ENCODE results near the gene DLEC1.

DNA sequence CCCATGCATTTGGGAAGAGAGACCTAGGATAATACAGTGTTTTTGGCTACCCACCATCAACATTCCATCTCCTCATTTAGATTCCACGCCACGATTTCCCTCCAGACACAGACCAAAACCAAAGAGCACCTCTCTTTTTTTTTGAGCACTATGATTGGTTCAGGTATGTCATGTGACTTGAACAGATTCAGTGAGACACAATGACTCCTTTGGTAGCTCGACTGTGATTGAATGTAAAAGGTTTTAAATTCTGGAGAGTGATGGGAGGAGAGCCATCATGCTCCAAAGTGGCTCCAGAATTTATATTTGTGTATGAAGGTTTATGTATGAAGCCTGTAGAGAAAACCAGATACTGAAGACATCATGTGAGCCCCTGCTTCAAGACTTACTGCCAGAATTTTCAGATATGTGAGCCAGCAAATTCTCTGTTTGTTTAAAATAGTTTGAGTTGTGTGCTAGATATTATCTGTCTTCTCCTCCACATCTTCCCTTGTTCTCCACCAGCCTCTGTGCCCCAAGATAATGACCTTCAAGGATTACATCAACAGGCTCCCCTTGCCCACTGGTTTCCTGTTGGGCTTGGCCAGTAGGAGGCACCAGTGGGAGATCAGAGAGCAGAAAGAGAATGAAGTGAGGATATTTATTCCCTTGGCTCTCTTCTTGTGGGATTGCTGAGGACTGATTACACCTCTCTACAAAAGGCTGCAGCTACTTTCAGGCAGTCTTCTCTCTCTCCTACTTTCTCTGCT lies 111.9 kb downstream of the DLEC1 start:
- TF ChIP-seq, protein P1, sequence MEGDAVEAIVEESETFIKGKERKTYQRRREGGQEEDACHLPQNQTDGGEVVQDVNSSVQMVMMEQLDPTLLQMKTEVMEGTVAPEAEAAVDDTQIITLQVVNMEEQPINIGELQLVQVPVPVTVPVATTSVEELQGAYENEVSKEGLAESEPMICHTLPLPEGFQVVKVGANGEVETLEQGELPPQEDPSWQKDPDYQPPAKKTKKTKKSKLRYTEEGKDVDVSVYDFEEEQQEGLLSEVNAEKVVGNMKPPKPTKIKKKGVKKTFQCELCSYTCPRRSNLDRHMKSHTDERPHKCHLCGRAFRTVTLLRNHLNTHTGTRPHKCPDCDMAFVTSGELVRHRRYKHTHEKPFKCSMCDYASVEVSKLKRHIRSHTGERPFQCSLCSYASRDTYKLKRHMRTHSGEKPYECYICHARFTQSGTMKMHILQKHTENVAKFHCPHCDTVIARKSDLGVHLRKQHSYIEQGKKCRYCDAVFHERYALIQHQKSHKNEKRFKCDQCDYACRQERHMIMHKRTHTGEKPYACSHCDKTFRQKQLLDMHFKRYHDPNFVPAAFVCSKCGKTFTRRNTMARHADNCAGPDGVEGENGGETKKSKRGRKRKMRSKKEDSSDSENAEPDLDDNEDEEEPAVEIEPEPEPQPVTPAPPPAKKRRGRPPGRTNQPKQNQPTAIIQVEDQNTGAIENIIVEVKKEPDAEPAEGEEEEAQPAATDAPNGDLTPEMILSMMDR (IDR thresholded peaks at IDR 0.05; ENCODE audit: poor library complexity, severe bottlenecking): no peak
- TF ChIP-seq TAF1 (IDR thresholded peaks at IDR 0.05; ENCODE audit: low read depth) (no peak), EZH2 (IDR thresholded peaks at IDR 0.05; ENCODE audit: borderline replicate concordance, insufficient read depth, low read length, poor library complexity, severe bottlenecking) (no peak)
